Upper lobe of left lung (tissue), 6 donors: ENCODE measurements around the gene SIK2. TPM values are rescaled to one million over a fixed set of nuclear protein-coding genes. Genes with fewer than 3 reads are reported as not detected.

Source experiments
- ATAC-seq, 2 donors: fragments of 200-7000 bp; cut with Tn5 transposase; one replicate each; pipeline ENCODE4 v1.9.1; 2022; ENCODE audit warnings: mild to moderate bottlenecking in 2 of 2, moderate library complexity in 2 of 2; ENCODE audit not compliant: low FRiP score in 2 of 2
- DNase-seq, 2 donors: peaks; one replicate each; pipeline ENCODE4 v3.0.0-alpha.2; 2019 to 2020
- H3K27ac ChIP-seq, 4 donors: fragments of 200-600 bp; sonication (generic); one replicate each; pipeline ENCODE4 v1.5.1; 2016 to 2019
- H3K27me3 ChIP-seq, 4 donors: fragments of 200-600 bp; sonication (generic); one replicate each; pipeline ENCODE4 v1.5.1; 2017 to 2019
- H3K36me3 ChIP-seq, 4 donors: fragments of 200-600 bp; sonication (generic); one replicate each; pipeline ENCODE4 v1.5.1; 2016 to 2019
- H3K4me1 ChIP-seq, 4 donors: fragments of 200-600 bp; sonication (generic); one replicate each; pipeline ENCODE4 v1.5.1; 2018 to 2019
- H3K4me3 ChIP-seq, 4 donors: fragments of 200-600 bp; sonication (generic); one replicate each; pipeline ENCODE4 v1.5.1; 2017 to 2019; ENCODE audit warnings: mild to moderate bottlenecking in 2 of 4, moderate library complexity in 1 of 4
- H3K9me3 ChIP-seq, 4 donors: fragments of 200-600 bp; sonication (generic); one replicate each; pipeline ENCODE4 v1.5.1; 2018 to 2019
- CTCF ChIP-seq, 6 experiments: fragments of 450-650 bp in 4 of 6; fragments of 200-600 bp in 2 of 6; sonication (generic) in 2 of 6; IDR thresholded peaks; one replicate each; pipeline ENCODE4 v1.5.1; 2016 to 2019; ENCODE audit warnings: antibody characterized with exemption in 6 of 6
- EP300 ChIP-seq, 4 donors: sonication (generic); formaldehyde crosslinking; IDR thresholded peaks; one replicate each; pipeline ENCODE4 v1.5.1; 2017; ENCODE audit warnings: antibody characterized with exemption in 4 of 4, control low read depth in 2 of 4
- POLR2A ChIP-seq, 4 donors: fragments of 450-650 bp; IDR thresholded peaks; one replicate each; pipeline ENCODE4 v1.5.1; 2016 to 2017; ENCODE audit warnings: antibody characterized with exemption in 4 of 4, mild to moderate bottlenecking in 2 of 4
- POLR2AphosphoS5 ChIP-seq, 2 donors: sonication (generic); formaldehyde crosslinking; IDR thresholded peaks; one replicate each; pipeline ENCODE4 v1.5.1; 2017; ENCODE audit warnings: antibody characterized with exemption in 2 of 2
- WGBS, 2 donors: methylation state at CpG; one replicate each; pipeline ENCODE4 v1.1.5; 2017 to 2018; 5-methylcytosine and 5-hydroxymethylcytosine counted together
- total RNA-seq, 6 donors: library from RNA; depleted of rRNA in 4 of 6; stranded (reverse); fragments of >200 nt in 4 of 6; gene quantifications; one replicate each; pipeline versions ENCODE4 v1.1.0 to v1.2.1, GENCODE V29; 2016 to 2021
- donor health status: DM: no; HTN: no; CAD: no; lungs with moderate emphysema.
- donor health status: DM: no; HTN: yes; CAD: no; lungs with severe emphysema.

Gene SIK2
- total RNA-seq, 6 donors from 2014 or later = 23.0 to 35.9 (median 27.6) TPM

GRCh38 chr11:111559800-111560464, 42.3 kb upstream of the SIK2 start:
- Histone ChIP-seq H3K9me3 (peaks cover 0 to 2% (median 0%) of the 10 kb centered on the region in 4 donors), H3K36me3 (peaks cover 0 to 41% (median 0%) of the 10 kb centered on the region in 4 donors), H3K27ac (no peak overlapping the region), H3K27me3 (no peaks in the 10 kb centered on the region), H3K4me1 (no peaks in the 10 kb centered on the region), H3K4me3 (no peak overlapping the region)
- TF ChIP-seq POLR2A (IDR thresholded peaks at IDR 0.05) = no peak
- TF ChIP-seq EP300 (IDR thresholded peaks at IDR 0.05) = no peak
- no peak for TF ChIP-seq CTCF (IDR thresholded peaks at IDR 0.05)
- no peak for TF ChIP-seq POLR2AphosphoS5 (IDR thresholded peaks at IDR 0.05)
- DNase-seq (no peak), ATAC-seq (no peak)
- whole genome bisulfite sequencing, 2 donors = 75 to 80% methylated on average over 11 of the region's 11 CpGs

DNA sequence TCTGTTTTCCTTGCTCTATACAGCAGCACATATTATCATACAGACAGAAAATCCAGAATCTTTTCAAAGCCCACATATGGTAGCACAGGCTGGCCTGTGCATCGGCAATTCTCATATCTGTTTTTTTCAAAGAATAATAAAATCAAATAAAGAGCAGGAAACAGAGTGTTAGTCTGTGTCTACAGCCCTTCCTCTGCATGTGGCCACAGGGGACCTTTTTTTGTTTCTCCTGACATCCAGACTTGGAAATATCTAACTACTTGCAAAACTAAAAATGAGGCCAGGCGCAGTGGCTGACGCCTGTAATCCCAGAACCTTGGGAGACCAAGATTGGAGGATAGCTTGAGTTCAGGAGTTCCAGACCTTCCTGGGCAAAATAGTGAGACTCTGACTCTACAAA, 41.4 kb upstream of the SIK2 start:
- no peak overlapping the region for H3K4me3 ChIP-seq
- 92 to 97% methylated on average over 3 of the region's 3 CpGs for WGBS, 2 donors
- no peaks in the 10 kb centered on the region for H3K4me1 ChIP-seq
- no peak for DNase-seq
- ATAC-seq = no peak
- H3K9me3 ChIP-seq = peaks cover 0 to 2% (median 0%) of the 10 kb centered on the region in 4 donors
- TF ChIP-seq POLR2A (IDR thresholded peaks at IDR 0.05) (no peak), POLR2AphosphoS5 (IDR thresholded peaks at IDR 0.05) (no peak), EP300 (IDR thresholded peaks at IDR 0.05) (no peak), CTCF (IDR thresholded peaks at IDR 0.05) (no peak)
- H3K27ac ChIP-seq = no peak overlapping the region
- peaks cover 0 to 40% (median 0%) of the 10 kb centered on the region in 4 donors for H3K36me3 ChIP-seq
- H3K27me3 ChIP-seq = no peaks in the 10 kb centered on the region

DNA sequence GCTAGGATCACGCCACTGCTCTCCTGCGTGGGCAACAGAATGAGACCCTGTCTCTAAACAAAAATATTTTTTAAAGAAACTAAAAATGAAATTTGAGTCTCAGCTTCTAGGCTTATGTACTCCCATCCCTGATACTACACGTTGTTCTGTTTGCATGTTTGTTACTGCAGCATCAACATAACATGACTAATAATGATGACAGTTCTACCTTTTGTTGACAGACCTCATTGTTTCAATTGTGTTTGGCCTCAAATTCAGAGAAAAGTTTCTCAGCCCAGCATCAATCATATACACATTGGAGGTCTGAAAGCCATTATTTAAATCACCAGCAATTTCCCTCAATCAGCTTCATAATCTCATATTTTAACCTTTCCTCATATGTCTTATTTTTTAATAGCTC, 40.9 kb upstream of the SIK2 start:
- H3K9me3 ChIP-seq = no peaks in the 10 kb centered on the region
- H3K4me3 ChIP-seq = no peak overlapping the region
- 84 to 93% methylated on average over 3 of the region's 3 CpGs for WGBS, 2 donors
- no peaks in the 10 kb centered on the region for H3K27me3 ChIP-seq
- no peak for DNase-seq
- H3K36me3 ChIP-seq = peaks cover 0 to 34% (median 0%) of the 10 kb centered on the region in 4 donors
- ATAC-seq = no peak
- H3K27ac ChIP-seq = no peak overlapping the region
- H3K4me1 ChIP-seq = no peaks in the 10 kb centered on the region
- TF ChIP-seq POLR2A (IDR thresholded peaks at IDR 0.05) (no peak), POLR2AphosphoS5 (IDR thresholded peaks at IDR 0.05) (no peak), CTCF (IDR thresholded peaks at IDR 0.05) (no peak)

- no peak for ATAC-seq
- peaks cover 0 to 32% (median 0%) of the 10 kb centered on the region in 4 donors for H3K36me3 ChIP-seq
- WGBS, 2 donors = 62 to 71% methylated on average over 3 of the region's 3 CpGs
Measured at GRCh38 chr11:111561791-111562325, 40.4 kb upstream of the SIK2 start.

More at GRCh38 chr11:111561791-111562325, 40.4 kb upstream of the SIK2 start:
- no peak for TF ChIP-seq POLR2AphosphoS5 (IDR thresholded peaks at IDR 0.05)
- no peak for TF ChIP-seq CTCF (IDR thresholded peaks at IDR 0.05)
- no peak for TF ChIP-seq EP300 (IDR thresholded peaks at IDR 0.05)
- TF ChIP-seq POLR2A (IDR thresholded peaks at IDR 0.05) = no peak
- Histone ChIP-seq H3K4me3 (no peak overlapping the region), H3K4me1 (no peaks in the 10 kb centered on the region), H3K9me3 (no peaks in the 10 kb centered on the region), H3K27me3 (no peaks in the 10 kb centered on the region), H3K27ac (no peak overlapping the region)
- DNase-seq = no peak
